Esophagus squamous epithelium (tissue), 5 donors: Measurements from ENCODE around the gene KISS1. TPM values are rescaled to one million over a fixed set of nuclear protein-coding genes. Genes with fewer than 3 reads are reported as not detected.

ENCODE experiments used
- DNase-seq: peaks from one replicate; lab custom pipeline; 2025; lab: John Stamatoyannopoulos, UW
- H3K27ac ChIP-seq, 4 donors: fragments of 200-600 bp; sonication (generic); one replicate each; pipeline ENCODE4 v1.5.1; 2016 to 2019; ENCODE audit warnings: mild to moderate bottlenecking in 1 of 4
- H3K27me3 ChIP-seq, 4 donors: fragments of 200-600 bp; sonication (generic); 1 replicate in 3 of 4; 2 replicates in 1 of 4; pipeline versions ENCODE4 v1.5.1 to v1.6.0; 2017 to 2021; ENCODE audit warnings: antibody characterized with exemption in 1 of 4
- H3K36me3 ChIP-seq, 3 donors: fragments of 200-600 bp; sonication (generic); one replicate each; pipeline ENCODE4 v1.5.1; 2016 to 2019
- H3K4me1 ChIP-seq, 3 donors: fragments of 200-600 bp; sonication (generic); one replicate each; pipeline ENCODE4 v1.5.1; 2017 to 2019
- H3K4me3 ChIP-seq, 4 donors: fragments of 200-600 bp; sonication (generic); 1 replicate in 3 of 4; 2 replicates in 1 of 4; pipeline ENCODE4 v1.5.1; 2016 to 2019; ENCODE audit warnings: mild to moderate bottlenecking in 2 of 4, moderate library complexity in 1 of 4
- H3K9me3 ChIP-seq, 3 donors: fragments of 200-600 bp; sonication (generic); one replicate each; pipeline ENCODE4 v1.5.1; 2016 to 2019
- CTCF ChIP-seq, 6 experiments: fragments of 450-650 bp in 4 of 6; fragments of 200-600 bp in 2 of 6; sonication (generic) in 2 of 6; IDR thresholded peaks; one replicate each; pipeline ENCODE4 v1.5.1; 2016 to 2019; ENCODE audit warnings: antibody characterized with exemption in 6 of 6, mild to moderate bottlenecking in 4 of 6, moderate library complexity in 4 of 6
- POLR2A ChIP-seq, 4 donors: fragments of 450-650 bp; IDR thresholded peaks; one replicate each; pipeline ENCODE4 v1.6.1; 2017; ENCODE audit warnings: antibody characterized with exemption in 4 of 4, mild to moderate bottlenecking in 4 of 4, moderate library complexity in 3 of 4
- WGBS, 2 donors: methylation state at CpG; one replicate each; pipeline ENCODE4 v1.1.5; 2018; 5-methylcytosine and 5-hydroxymethylcytosine counted together
- intact Hi-C: fragments of 100-400 bp; cut with DNase I; formaldehyde crosslinking; loops from one replicate; pipeline ENCODE4 v1.15.0; 2022
- total RNA-seq, 4 donors: library from RNA; depleted of rRNA; stranded (reverse); fragments of >200 nt; gene quantifications; one replicate each; pipeline ENCODE4 v1.1.0, GENCODE V29; 2016
- donor health status: DM: yes; HTN: yes; CAD: no.

Gene KISS1
- total RNA-seq, 4 donors from 2014 or later = not detected

- Histone ChIP-seq H3K4me1 (peaks cover 0 to 15% (median 0%) of the 10 kb centered on the region in 3 donors), H3K27me3 (peaks cover 0 to 69% (median 0%) of the 10 kb centered on the region in 4 donors), H3K36me3 (no peaks in the 10 kb centered on the region), H3K27ac (no peak overlapping the region), H3K9me3 (no peaks in the 10 kb centered on the region), H3K4me3 (no peak overlapping the region)
- 87 to 98% methylated on average over 5 of the region's 5 CpGs for WGBS, 2 donors
- no peak for TF ChIP-seq CTCF (IDR thresholded peaks at IDR 0.05)
- TF ChIP-seq POLR2A (IDR thresholded peaks at IDR 0.05) = no peak
- DNase-seq = no peak
- intact Hi-C loops = no loop called here
These were observed 7.0 kb upstream of the KISS1 start for GRCh38 chr1:204203206-204203767.

- TF ChIP-seq POLR2A (IDR thresholded peaks at IDR 0.05) (no peak), CTCF (IDR thresholded peaks at IDR 0.05) (no peak)
- H3K27ac ChIP-seq = no peak overlapping the region
- H3K27me3 ChIP-seq = peaks cover 0 to 76% (median 0%) of the 10 kb centered on the region in 4 donors
- no peak for DNase-seq
- peaks cover 0 to 15% (median 0%) of the 10 kb centered on the region in 3 donors for H3K4me1 ChIP-seq
- no peak overlapping the region for H3K4me3 ChIP-seq
- WGBS, 2 donors = 74 to 80% methylated on average over 4 of the region's 4 CpGs
- H3K36me3 ChIP-seq = no peaks in the 10 kb centered on the region
- no peaks in the 10 kb centered on the region for H3K9me3 ChIP-seq
- intact Hi-C loops = no loop called here
These were observed 6.2 kb upstream of the KISS1 start for GRCh38 chr1:204202481-204202880.

GRCh38 chr1:204201348-204202040, 5.2 kb upstream of the KISS1 start:
- Histone ChIP-seq H3K36me3 (no peaks in the 10 kb centered on the region), H3K4me1 (peaks cover 0 to 10% (median 0%) of the 10 kb centered on the region in 3 donors), H3K9me3 (no peaks in the 10 kb centered on the region), H3K27me3 (peaks cover 0 to 76% (median 0%) of the 10 kb centered on the region in 4 donors), H3K4me3 (no peak overlapping the region), H3K27ac (no peak overlapping the region)
- 76 to 90% methylated on average over 5 to 7 of the region's 12 CpGs for WGBS, 2 donors
- TF ChIP-seq CTCF (IDR thresholded peaks at IDR 0.05) (no peak), POLR2A (IDR thresholded peaks at IDR 0.05) (no peak)
- no peak for DNase-seq
- intact Hi-C loops = no loop called here

- 74 to 84% methylated on average over 7 of the region's 9 CpGs for WGBS, 2 donors
- peaks cover 0 to 77% (median 0%) of the 10 kb centered on the region in 4 donors for H3K27me3 ChIP-seq
These were observed 3.3 kb upstream of the KISS1 start for GRCh38 chr1:204199579-204199978.

More at GRCh38 chr1:204199579-204199978, 3.3 kb upstream of the KISS1 start:
- intact Hi-C loops = no loop called here
- Histone ChIP-seq H3K9me3 (no peaks in the 10 kb centered on the region), H3K36me3 (no peaks in the 10 kb centered on the region), H3K27ac (no peak overlapping the region), H3K4me1 (peaks cover 0 to 10% (median 0%) of the 10 kb centered on the region in 3 donors), H3K4me3 (no peak overlapping the region)
- DNase-seq = no peak
- TF ChIP-seq CTCF (IDR thresholded peaks at IDR 0.05) (no peak), POLR2A (IDR thresholded peaks at IDR 0.05) (no peak)
